Astrocyte of the spinal cord (primary cell): ENCODE results near the gene KRTAP4-4.
"Not testable (repeated sequence)": the region's sequence is repeated elsewhere in the genome, so short reads cannot be mapped to it uniquely, and the experiment has no call there.

Experiments used
- DNase-seq: peaks from one replicate; pipeline ENCODE4 v3.0.0; 2011; ENCODE audit warnings: low read depth, low spot score
- H3K4me3 ChIP-seq: 2 replicates; pipeline ENCODE4 v1.5.1; 2011; ENCODE audit warnings: low read depth, mild to moderate bottlenecking, low read length, moderate library complexity
- CTCF ChIP-seq: IDR thresholded peaks from 2 replicates; pipeline ENCODE4 v1.5.1; 2012; ENCODE audit warnings: low read depth, mild to moderate bottlenecking, low read length, inconsistent platforms
- in situ Hi-C: cut with HindIII; loops from 2 replicates; pipeline ENCODE4 v1.10.0; 2017; ENCODE audit warnings: low sequenced_read_pairs

The KRTAP4-4 gene

GRCh38 chr17:41133880-41134735 is 26.4 kb downstream of the KRTAP4-4 start:
- in situ Hi-C loops, result no loop called here
- TF ChIP-seq CTCF, result no peak
- DNase-seq, result no peak

GRCh38 chr17:41131979-41132378 is 28.6 kb downstream of the KRTAP4-4 start:
- in situ Hi-C loops, result no loop called here
- no peak for DNase-seq
- no peak overlapping the region for H3K4me3 ChIP-seq
- TF ChIP-seq CTCF, result no peak

More at GRCh38 chr17:41133880-41134735, 26.4 kb downstream of the KRTAP4-4 start:
- no peak overlapping the region for H3K4me3 ChIP-seq

- no peak overlapping the region for H3K4me3 ChIP-seq
- in situ Hi-C loops, result no loop called here
- no peak for DNase-seq
- no peak for TF ChIP-seq CTCF
Measured at GRCh38 chr17:41127371-41127770, 33.2 kb downstream of the KRTAP4-4 start.

GRCh38 chr17:41126412-41126811 is 34.1 kb downstream of the KRTAP4-4 start:
- no peak for DNase-seq
- in situ Hi-C loops, result no loop called here
- TF ChIP-seq CTCF, result no peak

GRCh38 chr17:41125064-41125463 is 35.5 kb downstream of the KRTAP4-4 start:
- in situ Hi-C loops, result no loop called here
- H3K4me3 ChIP-seq, result no peak overlapping the region
- no peak for TF ChIP-seq CTCF
- no peak for DNase-seq

More at GRCh38 chr17:41126412-41126811, 34.1 kb downstream of the KRTAP4-4 start:
- no peak overlapping the region for H3K4me3 ChIP-seq

GRCh38 chr17:41123991-41124371 is 36.6 kb downstream of the KRTAP4-4 start, which contains the start of gene KRTAP4-12:
KRTAP4-12 (minus strand) TSS chr17:41124182; CDS start chr17:41124122, 60 bp downstream.
- DNase-seq, in situ Hi-C loops, H3K4me3 ChIP-seq: not testable (repeated sequence)

GRCh38 chr17:41123292-41123990 is 37.1 kb downstream of the KRTAP4-4 start:
- DNase-seq, in situ Hi-C loops, H3K4me3 ChIP-seq: not testable (repeated sequence)
